Mesenchymal stem cell (in vitro differentiated cells and primary cell): ENCODE results near the gene COLQ.

Experiments used
- DNase-seq: peaks from one replicate; pipeline ENCODE4 v3.0.0-alpha.2; 2013
- H2AFZ ChIP-seq: one replicate; pipeline ENCODE4 v1.6.1; 2013; ENCODE audit warnings: low read depth, mild to moderate bottlenecking, control low read depth, inconsistent platforms, low read length, moderate library complexity
- H2AK5ac ChIP-seq: 2 replicates; pipeline ENCODE4 v1.6.1; 2013; ENCODE audit warnings: low read length, moderate library complexity, mild to moderate bottlenecking, inconsistent platforms; ENCODE audit not compliant: severe bottlenecking
- H2BK120ac ChIP-seq: one replicate; pipeline ENCODE4 v1.6.1; 2013; ENCODE audit warnings: low read depth, mild to moderate bottlenecking, inconsistent platforms, low read length, moderate library complexity
- H2BK12ac ChIP-seq, 2 experiments: one replicate each; pipeline ENCODE4 v1.6.1; 2013; ENCODE audit warnings: inconsistent platforms in 2 of 2, low read length in 2 of 2, mild to moderate bottlenecking in 2 of 2, moderate library complexity in 2 of 2, control low read depth in 1 of 2
- H2BK15ac ChIP-seq: one replicate; pipeline ENCODE4 v1.6.1; 2013; ENCODE audit warnings: mild to moderate bottlenecking, low read depth, inconsistent platforms; ENCODE audit not compliant: poor library complexity, severe bottlenecking
- H2BK5ac ChIP-seq: 2 replicates; pipeline ENCODE4 v1.6.1; 2013; ENCODE audit warnings: low read depth, mild to moderate bottlenecking, low read length, control low read depth, inconsistent platforms; ENCODE audit not compliant: poor library complexity, severe bottlenecking
- H3K14ac ChIP-seq, 2 experiments: one replicate each; pipeline ENCODE4 v1.6.1; 2013; ENCODE audit warnings: inconsistent platforms in 2 of 2, low read length in 2 of 2, control low read depth in 1 of 2, mild to moderate bottlenecking in 1 of 2, moderate library complexity in 1 of 2
- H3K18ac ChIP-seq, 2 experiments: one replicate each; pipeline ENCODE4 v1.6.1; 2013; ENCODE audit warnings: inconsistent platforms in 2 of 2, low read length in 2 of 2, control low read depth in 1 of 2, low read depth in 1 of 2, mild to moderate bottlenecking in 1 of 2
- H3K23ac ChIP-seq, 2 experiments: one replicate each; pipeline ENCODE4 v1.6.1; 2013; ENCODE audit warnings: inconsistent platforms in 2 of 2, low read length in 2 of 2, mild to moderate bottlenecking in 2 of 2, moderate library complexity in 2 of 2, control low read depth in 1 of 2
- H3K27ac ChIP-seq: 2 replicates; pipeline ENCODE4 v1.5.1; 2013; ENCODE audit warnings: mild to moderate bottlenecking, moderate library complexity, low read length, control low read depth, inconsistent platforms; ENCODE audit not compliant: poor library complexity, severe bottlenecking
- H3K27me3 ChIP-seq, 2 experiments: 2 replicates each; pipeline versions ENCODE4 v1.6.1 to v1.7.0; 2013; ENCODE audit warnings: low read length in 2 of 2, mild to moderate bottlenecking in 2 of 2, moderate library complexity in 2 of 2, control low read depth in 1 of 2, inconsistent platforms in 1 of 2; ENCODE audit not compliant: control insufficient read depth in 1 of 2, insufficient read depth in 1 of 2
- H3K36me3 ChIP-seq, 2 experiments: 2 replicates each; pipeline versions ENCODE4 v1.6.1 to v1.7.0; 2013; ENCODE audit warnings: low read length in 2 of 2, control low read depth in 1 of 2, inconsistent platforms in 1 of 2, low read depth in 1 of 2, mild to moderate bottlenecking in 1 of 2; ENCODE audit not compliant: insufficient read depth in 2 of 2, control insufficient read depth in 1 of 2
- H3K4ac ChIP-seq, 2 experiments: one replicate each; pipeline ENCODE4 v1.6.1; 2013; ENCODE audit warnings: inconsistent platforms in 2 of 2, low read length in 2 of 2, mild to moderate bottlenecking in 2 of 2, moderate library complexity in 2 of 2, control low read depth in 1 of 2, low read depth in 1 of 2
- H3K4me1 ChIP-seq: 2 replicates; pipeline ENCODE4 v1.6.1; 2013; ENCODE audit warnings: low read depth, low read length, control low read depth; ENCODE audit not compliant: control insufficient read depth, insufficient read depth
- H3K4me2 ChIP-seq: 2 replicates; pipeline ENCODE4 v1.6.1; 2013; ENCODE audit warnings: low read length, mild to moderate bottlenecking, inconsistent platforms; ENCODE audit not compliant: poor library complexity, severe bottlenecking
- H3K4me3 ChIP-seq, 2 experiments: 2 replicates each; pipeline versions ENCODE4 v1.5.1 to v1.7.0; 2013; ENCODE audit warnings: low read length in 2 of 2, mild to moderate bottlenecking in 2 of 2, control low read depth in 1 of 2, low read depth in 1 of 2; ENCODE audit not compliant: insufficient read depth in 1 of 2
- H3K79me1 ChIP-seq: replicated peaks from 2 replicates; pipeline ENCODE4 v1.6.1; 2013; ENCODE audit warnings: mild to moderate bottlenecking, control low read depth, low read length, inconsistent platforms; ENCODE audit not compliant: poor library complexity, severe bottlenecking
- H3K9ac ChIP-seq: 2 replicates; pipeline ENCODE4 v1.7.0; 2013; ENCODE audit warnings: mild to moderate bottlenecking, low read length, moderate library complexity
- H3K9me3 ChIP-seq: 2 replicates; pipeline ENCODE4 v1.7.0; 2013; ENCODE audit warnings: mild to moderate bottlenecking, low read length; ENCODE audit not compliant: control insufficient read depth
- H4K8ac ChIP-seq: one replicate; pipeline ENCODE4 v1.6.1; 2013; ENCODE audit warnings: inconsistent platforms, mild to moderate bottlenecking, low read length, moderate library complexity
- H4K91ac ChIP-seq: one replicate; pipeline ENCODE4 v1.6.1; 2013; ENCODE audit warnings: mild to moderate bottlenecking, low read length, inconsistent platforms
- WGBS: methylation state at CpG from one replicate; pipeline ENCODE4 v1.1.7; 2013; ENCODE audit warnings: mixed read lengths; 5-methylcytosine and 5-hydroxymethylcytosine counted together

COLQ gene

GRCh38 chr3:15523660-15524417, 2.3 kb upstream of the COLQ start:
- Histone ChIP-seq H3K23ac (no peak overlapping the region), H3K9ac (no peak overlapping the region), H2AFZ (no peak overlapping the region), H3K79me1 (no peaks in the 10 kb centered on the region), H4K8ac (no peak overlapping the region), H4K91ac (no peak overlapping the region), H2BK120ac (no peak overlapping the region), H2BK12ac (no peak overlapping the region), H3K18ac (no peak overlapping the region), H2BK5ac (no peak overlapping the region), H3K14ac (no peak overlapping the region), H3K4me3 (no peak overlapping the region), H3K27me3 (peaks cover 0 to 22% of the 10 kb centered on the region in 2 experiments), H2AK5ac (no peak overlapping the region), H3K36me3 (no peaks in the 10 kb centered on the region), H3K4me2 (no peak overlapping the region), H3K4me1 (peaks cover 2% of the 10 kb centered on the region), H2BK15ac (no peak overlapping the region), H3K9me3 (no peaks in the 10 kb centered on the region), H3K4ac (no peak overlapping the region), H3K27ac (no peak overlapping the region)
- 75% methylated on average over 4 of the region's 6 CpGs for WGBS
- DNase-seq = no peak

GRCh38 chr3:15522016-15522415, 510 bp upstream of the COLQ start:
- H4K91ac ChIP-seq = no peak overlapping the region
- no peak overlapping the region for H2BK5ac ChIP-seq
- no peak overlapping the region for H2BK120ac ChIP-seq
- peaks cover 2% of the 10 kb centered on the region for H3K4me1 ChIP-seq
- H3K27me3 ChIP-seq = peaks cover 0 to 22% of the 10 kb centered on the region in 2 experiments
- H3K79me1 ChIP-seq = no peaks in the 10 kb centered on the region
- no peak overlapping the region for H3K4me2 ChIP-seq
- H2AK5ac ChIP-seq = no peak overlapping the region
- no peak overlapping the region for H3K4me3 ChIP-seq
- H4K8ac ChIP-seq = no peak overlapping the region
- no peak overlapping the region for H2BK12ac ChIP-seq
- H3K23ac ChIP-seq = no peak overlapping the region
- no peaks in the 10 kb centered on the region for H3K36me3 ChIP-seq
- H3K9me3 ChIP-seq = no peaks in the 10 kb centered on the region
- no peak for DNase-seq
- no peak overlapping the region for H3K27ac ChIP-seq
- no peak overlapping the region for H3K9ac ChIP-seq
- H2BK15ac ChIP-seq = no peak overlapping the region
- no peak overlapping the region for H3K4ac ChIP-seq
- H3K14ac ChIP-seq = no peak overlapping the region
- no peak overlapping the region for H2AFZ ChIP-seq
- no peak overlapping the region for H3K18ac ChIP-seq

- peak overlapping the region in 1 of 2 experiments; percentile 49 for H3K18ac ChIP-seq
- no peak overlapping the region for H2AFZ ChIP-seq
- 63% methylated on average over 8 of the region's 14 CpGs for WGBS
Observed at GRCh38 chr3:15520804-15521572, 518 bp downstream of the COLQ start.

GRCh38 chr3:15520185-15520584, 1.3 kb downstream of the COLQ start:
- Histone ChIP-seq H4K91ac (no peak overlapping the region), H2BK120ac (no peak overlapping the region), H3K4me1 (peaks cover 2% of the 10 kb centered on the region), H2AK5ac (no peak overlapping the region), H3K23ac (no peak overlapping the region), H3K9ac (no peak overlapping the region), H3K18ac (no peak overlapping the region), H3K9me3 (no peaks in the 10 kb centered on the region), H2BK12ac (no peak overlapping the region), H3K27ac (no peak overlapping the region), H3K79me1 (no peaks in the 10 kb centered on the region), H3K4me2 (no peak overlapping the region), H3K14ac (no peak overlapping the region), H4K8ac (no peak overlapping the region), H3K27me3 (peaks cover 0 to 22% of the 10 kb centered on the region in 2 experiments), H3K36me3 (no peaks in the 10 kb centered on the region), H2BK15ac (no peak overlapping the region), H2AFZ (no peak overlapping the region), H2BK5ac (no peak overlapping the region), H3K4ac (no peak overlapping the region), H3K4me3 (no peak overlapping the region)
- WGBS = 62% methylated on average over 3 of the region's 3 CpGs
- no peak for DNase-seq

More at GRCh38 chr3:15520804-15521572, 518 bp downstream of the COLQ start:
- Histone ChIP-seq H3K23ac (no peak overlapping the region), H3K9me3 (no peaks in the 10 kb centered on the region), H3K14ac (no peak overlapping the region), H3K4ac (no peak overlapping the region), H2AK5ac (no peak overlapping the region), H3K36me3 (no peaks in the 10 kb centered on the region), H3K27ac (no peak overlapping the region), H3K27me3 (peaks cover 0 to 22% of the 10 kb centered on the region in 2 experiments), H3K4me1 (peaks cover 2% of the 10 kb centered on the region), H2BK12ac (no peak overlapping the region), H3K4me3 (no peak overlapping the region), H2BK5ac (no peak overlapping the region), H4K8ac (no peak overlapping the region), H2BK120ac (no peak overlapping the region), H3K9ac (no peak overlapping the region), H4K91ac (no peak overlapping the region), H3K4me2 (no peak overlapping the region), H3K79me1 (no peaks in the 10 kb centered on the region), H2BK15ac (no peak overlapping the region)
- DNase-seq = no peak
